NCI-H2227 treated with DMSO at 0.1 percent for 48 hours (cell line): ENCODE results near the gene BPIFB4.
A peak's percentile ranks its signal among the peaks of the same experiment; 100 is the strongest.
"Not testable (repeated sequence)": the region's sequence is repeated elsewhere in the genome, so short reads cannot be mapped to it uniquely, and the experiment has no call there.

Experiments
- DNase-seq: peaks from one replicate; lab custom pipeline; 2025; lab: John Stamatoyannopoulos, UW

The BPIFB4 gene

GRCh38 chr20:33086052-33086722, 6.7 kb downstream of the BPIFB4 start:
- no peak for DNase-seq

DNA sequence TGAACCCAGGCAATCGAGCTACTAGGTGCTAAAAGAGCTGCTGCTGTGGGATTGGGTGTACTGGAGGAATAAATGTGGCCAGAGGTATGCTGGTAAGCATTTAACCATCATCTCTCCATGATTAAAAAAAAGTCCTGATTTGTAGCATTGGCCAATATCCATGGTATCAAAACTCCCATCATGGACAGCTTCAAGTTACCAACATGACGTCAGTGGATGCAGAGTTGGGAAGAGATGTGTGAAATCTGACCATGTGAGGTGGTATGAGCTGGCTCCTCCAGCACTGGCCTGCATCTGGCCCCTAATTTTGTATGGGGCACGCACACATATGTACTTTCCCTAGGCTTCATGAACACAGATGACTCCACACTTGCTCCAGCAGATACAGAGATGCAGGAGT, 11.7 kb downstream of the BPIFB4 start:
- no peak for DNase-seq

DNA sequence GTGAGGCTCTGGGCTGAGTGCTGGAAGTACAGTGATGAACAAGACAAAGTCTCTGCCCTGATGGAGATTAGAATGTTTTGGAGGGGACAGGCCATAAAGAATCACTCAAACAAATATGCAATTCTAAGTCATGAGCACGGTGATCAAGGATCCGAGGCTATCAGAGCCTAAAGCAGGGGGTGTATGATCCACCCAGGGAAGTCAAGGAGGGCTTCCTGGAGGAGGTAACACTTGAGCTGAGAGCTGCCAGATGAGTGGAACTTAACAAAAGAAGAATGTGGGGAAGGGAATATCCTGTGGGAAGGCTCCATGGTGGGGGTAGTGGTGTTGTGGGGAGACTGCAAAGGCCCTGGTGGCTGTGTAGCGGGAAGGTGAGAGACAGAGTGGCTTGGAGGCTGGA, 12.2 kb downstream of the BPIFB4 start:
- DNase-seq, result no peak

- DNase-seq, result no peak
These were observed 12.9 kb downstream of the BPIFB4 start for GRCh38 chr20:33092361-33092760.

DNA sequence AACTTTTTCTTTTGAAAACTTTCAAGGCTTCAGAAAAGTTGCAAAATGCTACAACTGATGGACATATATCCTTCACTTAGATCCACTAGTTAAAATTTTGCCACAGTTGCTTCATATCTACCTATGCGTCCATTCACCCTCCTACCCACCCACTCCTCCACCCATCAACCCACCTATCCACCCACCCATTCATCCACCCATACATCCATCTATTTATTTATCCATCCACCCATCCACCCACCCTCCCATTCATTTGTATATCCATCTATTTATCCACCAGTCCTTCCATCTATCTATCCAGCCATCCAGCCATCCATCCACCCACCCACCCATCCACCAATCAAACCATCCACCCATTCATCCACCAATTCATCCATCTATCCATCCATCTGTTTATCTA, 13.6 kb downstream of the BPIFB4 start:
- no peak for DNase-seq

GRCh38 chr20:33093582-33093981, 14.1 kb downstream of the BPIFB4 start:
- no peak for DNase-seq

- no peak for DNase-seq
These were observed 15.8 kb downstream of the BPIFB4 start for GRCh38 chr20:33095249-33095648.

- DNase-seq, result peak; percentile 86
These were observed 16.6 kb downstream of the BPIFB4 start for GRCh38 chr20:33095902-33096584.

- no peak for DNase-seq
These were observed 17.6 kb downstream of the BPIFB4 start for GRCh38 chr20:33097001-33097400.

DNA sequence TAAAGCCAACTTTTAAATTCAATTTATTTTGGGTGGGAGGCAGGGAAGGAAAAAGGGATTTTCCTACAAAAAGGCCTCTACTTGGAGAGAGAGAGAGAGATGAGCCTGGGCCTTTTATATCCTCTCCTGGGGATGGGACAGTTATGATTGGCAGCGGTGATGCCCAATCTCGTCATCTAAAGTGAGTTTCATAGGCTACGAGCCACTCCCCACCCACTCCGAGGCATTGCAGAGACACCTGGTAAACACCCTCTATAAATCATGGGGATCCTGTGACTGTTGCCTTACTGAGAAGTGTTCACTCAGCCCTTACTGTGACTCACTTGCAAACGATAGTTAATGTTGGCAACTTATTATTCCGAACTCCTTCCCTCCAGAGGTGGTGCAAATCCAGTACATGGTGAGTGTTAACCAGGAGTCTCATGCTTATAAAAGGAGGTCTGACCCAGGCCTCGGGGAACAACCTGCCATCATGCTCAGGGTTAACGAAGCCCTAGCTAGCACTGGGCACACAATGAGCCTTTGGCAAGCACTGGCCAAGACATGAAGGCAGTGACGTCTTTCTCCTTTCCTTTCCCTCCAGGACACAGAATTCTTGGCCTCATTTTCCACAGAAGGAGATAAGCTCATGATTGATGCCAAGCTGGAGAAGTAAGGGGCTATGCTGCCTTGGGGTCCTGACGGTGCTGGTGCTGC, 20.5 kb downstream of the BPIFB4 start:
- no peak for DNase-seq

- DNase-seq, result no peak
These were observed 24.1 kb downstream of the BPIFB4 start for GRCh38 chr20:33103556-33103955.

DNA sequence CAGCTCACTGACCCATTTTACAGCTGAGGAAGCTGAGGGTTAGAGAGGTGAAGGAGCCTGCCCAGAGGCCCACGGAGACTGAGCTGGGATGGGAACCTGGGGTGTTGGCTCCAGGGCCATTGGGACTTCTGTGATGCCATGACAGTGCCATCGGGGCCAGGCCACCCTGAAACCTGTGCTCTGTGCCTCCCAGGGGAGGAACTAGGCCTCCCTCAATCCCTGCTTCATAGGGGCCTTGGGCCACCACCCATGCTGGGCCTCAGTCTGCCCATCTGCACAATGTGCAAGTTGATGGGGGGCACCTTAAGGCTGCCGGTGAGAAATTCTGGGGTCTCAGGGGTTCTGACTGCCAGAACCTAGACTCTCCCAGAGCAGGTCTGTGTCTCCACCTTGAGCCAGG, 24.9 kb downstream of the BPIFB4 start:
- no peak for DNase-seq

- no peak for DNase-seq
These were observed 26.0 kb downstream of the BPIFB4 start for GRCh38 chr20:33105316-33105924.

GRCh38 chr20:33106058-33106620, 26.7 kb downstream of the BPIFB4 start:
- not testable (repeated sequence) for DNase-seq

DNA sequence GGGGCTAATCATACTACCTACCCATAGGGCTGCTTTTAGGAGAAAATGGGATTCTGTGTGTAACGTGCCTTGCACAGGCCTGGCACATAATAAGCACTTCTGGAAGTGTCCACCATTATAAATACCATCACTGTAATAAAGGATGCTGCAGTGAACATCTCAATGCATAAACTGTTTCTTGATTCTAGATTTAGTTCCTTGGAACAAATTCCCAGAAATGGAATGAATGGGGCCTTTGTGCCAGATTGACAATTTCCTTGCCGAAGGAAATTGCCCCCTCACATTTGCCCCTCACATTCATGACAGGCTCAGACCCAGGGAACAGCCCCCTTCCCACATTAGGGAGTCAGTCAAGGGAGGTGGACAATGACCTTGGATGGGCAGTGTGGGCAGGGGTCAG, 29.2 kb downstream of the BPIFB4 start:
- no peak for DNase-seq

DNA sequence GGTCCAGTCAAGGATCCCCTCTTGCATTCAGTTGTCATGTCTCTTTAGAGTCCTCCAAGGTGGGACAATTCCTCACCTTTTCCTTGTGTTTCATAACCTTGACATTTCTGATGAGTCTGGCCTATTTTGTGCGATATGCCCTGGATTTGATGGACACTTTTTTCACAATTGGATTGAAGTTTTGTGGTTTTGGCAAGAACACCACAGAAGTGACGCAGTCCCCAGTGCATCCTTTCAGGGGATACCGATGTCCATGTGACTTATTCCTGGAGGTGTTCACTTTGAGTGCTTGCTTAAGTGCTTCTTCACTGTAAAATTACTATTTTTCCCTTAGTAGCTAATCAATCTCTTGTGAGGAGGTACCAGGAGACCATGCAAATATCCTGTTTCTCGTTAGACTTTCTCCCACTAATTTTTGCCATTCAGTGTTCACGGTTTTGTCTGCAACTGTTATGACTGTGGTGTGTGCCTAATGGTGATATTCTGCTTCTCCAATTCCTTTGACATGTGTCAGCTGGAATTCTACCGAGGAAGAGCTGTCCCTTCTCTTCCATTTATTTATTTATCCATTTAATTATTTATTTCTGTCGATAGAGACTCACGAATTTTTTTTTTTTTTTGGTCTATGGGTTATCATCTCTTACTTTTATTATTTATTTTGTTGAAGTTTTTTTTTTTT, 30.8 kb downstream of the BPIFB4 start:
- no peak for DNase-seq

GRCh38 chr20:33111306-33111705, 31.9 kb downstream of the BPIFB4 start:
- DNase-seq, result no peak

- DNase-seq, result no peak
These were observed 33.3 kb downstream of the BPIFB4 start for GRCh38 chr20:33112547-33113386.

- DNase-seq, result no peak
These were observed 34.0 kb downstream of the BPIFB4 start for GRCh38 chr20:33113387-33113908.

GRCh38 chr20:33115501-33115900, 36.1 kb downstream of the BPIFB4 start:
- DNase-seq, result not testable (repeated sequence)
